PFSK-1 (cell line): ENCODE measurements around the gene IQGAP1.

ENCODE experiments used
- FOXP2 ChIP-seq: optimal IDR thresholded peaks from 2 replicates; pipeline ENCODE3; 2011; ENCODE audit warnings: borderline replicate concordance, control low read depth, inconsistent platforms; ENCODE audit not compliant: insufficient read depth; ENCODE audit errors: extremely low read length, extremely low read depth
- POLR2AphosphoS5 ChIP-seq: IDR thresholded peaks from 2 replicates; pipeline ENCODE4 v1.6.1; 2012; ENCODE audit warnings: low read depth, mild to moderate bottlenecking, control low read depth, low read length, moderate library complexity
- SIN3A ChIP-seq: IDR thresholded peaks from 2 replicates; pipeline ENCODE4 v1.6.1; 2012; ENCODE audit warnings: mild to moderate bottlenecking, low read length, moderate library complexity, borderline replicate concordance; ENCODE audit not compliant: insufficient read depth
- TAF1 ChIP-seq: IDR thresholded peaks from 2 replicates; pipeline ENCODE4 v1.6.1; 2012; ENCODE audit warnings: low read length, control low read depth, borderline replicate concordance; ENCODE audit not compliant: insufficient read depth
- TF ChIP-seq, protein P1 (sequence below), 2 experiments: IDR thresholded peaks; 2 replicates each; pipeline versions ENCODE4 v1.6.1 to v1.8.0; 2011 to 2012; ENCODE audit warnings: low read depth in 2 of 2, low read length in 2 of 2, control low read depth in 1 of 2, inconsistent platforms in 1 of 2, mild to moderate bottlenecking in 1 of 2, moderate library complexity in 1 of 2; ENCODE audit not compliant: insufficient read depth in 1 of 2

The IQGAP1 gene

GRCh38 chr15:90354986-90355385 is 33.1 kb upstream of the IQGAP1 start:
- TF ChIP-seq, protein P1, sequence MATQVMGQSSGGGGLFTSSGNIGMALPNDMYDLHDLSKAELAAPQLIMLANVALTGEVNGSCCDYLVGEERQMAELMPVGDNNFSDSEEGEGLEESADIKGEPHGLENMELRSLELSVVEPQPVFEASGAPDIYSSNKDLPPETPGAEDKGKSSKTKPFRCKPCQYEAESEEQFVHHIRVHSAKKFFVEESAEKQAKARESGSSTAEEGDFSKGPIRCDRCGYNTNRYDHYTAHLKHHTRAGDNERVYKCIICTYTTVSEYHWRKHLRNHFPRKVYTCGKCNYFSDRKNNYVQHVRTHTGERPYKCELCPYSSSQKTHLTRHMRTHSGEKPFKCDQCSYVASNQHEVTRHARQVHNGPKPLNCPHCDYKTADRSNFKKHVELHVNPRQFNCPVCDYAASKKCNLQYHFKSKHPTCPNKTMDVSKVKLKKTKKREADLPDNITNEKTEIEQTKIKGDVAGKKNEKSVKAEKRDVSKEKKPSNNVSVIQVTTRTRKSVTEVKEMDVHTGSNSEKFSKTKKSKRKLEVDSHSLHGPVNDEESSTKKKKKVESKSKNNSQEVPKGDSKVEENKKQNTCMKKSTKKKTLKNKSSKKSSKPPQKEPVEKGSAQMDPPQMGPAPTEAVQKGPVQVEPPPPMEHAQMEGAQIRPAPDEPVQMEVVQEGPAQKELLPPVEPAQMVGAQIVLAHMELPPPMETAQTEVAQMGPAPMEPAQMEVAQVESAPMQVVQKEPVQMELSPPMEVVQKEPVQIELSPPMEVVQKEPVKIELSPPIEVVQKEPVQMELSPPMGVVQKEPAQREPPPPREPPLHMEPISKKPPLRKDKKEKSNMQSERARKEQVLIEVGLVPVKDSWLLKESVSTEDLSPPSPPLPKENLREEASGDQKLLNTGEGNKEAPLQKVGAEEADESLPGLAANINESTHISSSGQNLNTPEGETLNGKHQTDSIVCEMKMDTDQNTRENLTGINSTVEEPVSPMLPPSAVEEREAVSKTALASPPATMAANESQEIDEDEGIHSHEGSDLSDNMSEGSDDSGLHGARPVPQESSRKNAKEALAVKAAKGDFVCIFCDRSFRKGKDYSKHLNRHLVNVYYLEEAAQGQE (IDR thresholded peaks at IDR 0.05; ENCODE audit: insufficient read depth in 1 of 2, low read depth in 2 of 2, low read length in 2 of 2) = no peak
- no peak for TF ChIP-seq TAF1
- TF ChIP-seq POLR2AphosphoS5 = no peak
- TF ChIP-seq FOXP2 = no peak
- no peak for TF ChIP-seq SIN3A

- TF ChIP-seq, protein P1 (IDR thresholded peaks at IDR 0.05; ENCODE audit: insufficient read depth in 1 of 2, low read depth in 2 of 2, low read length in 2 of 2) = no peak
- TF ChIP-seq SIN3A (no peak), FOXP2 (no peak), TAF1 (no peak), POLR2AphosphoS5 (no peak)
Observed at GRCh38 chr15:90358124-90359033, 29.7 kb upstream of the IQGAP1 start.

GRCh38 chr15:90360746-90361145 is 27.3 kb upstream of the IQGAP1 start:
- TF ChIP-seq POLR2AphosphoS5 = no peak
- no peak for TF ChIP-seq TAF1
- TF ChIP-seq FOXP2 = no peak
- TF ChIP-seq, protein P1 (IDR thresholded peaks at IDR 0.05; ENCODE audit: insufficient read depth in 1 of 2, low read depth in 2 of 2, low read length in 2 of 2) = no peak
- no peak for TF ChIP-seq SIN3A

DNA sequence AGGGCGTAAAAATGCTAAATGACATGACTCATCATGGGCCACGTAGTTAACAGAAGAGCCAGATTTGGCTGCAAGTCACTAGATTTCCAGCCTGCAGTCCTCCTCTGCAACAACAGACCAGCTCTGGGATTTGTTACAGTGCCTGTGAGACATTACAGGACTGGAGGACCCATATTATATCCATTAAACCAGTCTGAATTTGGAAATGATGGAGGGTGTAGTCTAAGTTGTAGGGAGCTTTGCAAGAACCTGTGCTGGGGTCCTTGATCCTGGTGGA is 25.2 kb upstream of the IQGAP1 start:
- TF ChIP-seq TAF1 = no peak
- TF ChIP-seq SIN3A = no peak
- TF ChIP-seq POLR2AphosphoS5 = no peak

- TF ChIP-seq FOXP2 = no peak
Observed at GRCh38 chr15:90364251-90364650, 23.8 kb upstream of the IQGAP1 start.

- TF ChIP-seq SIN3A = no peak
Observed at GRCh38 chr15:90365414-90366055, 22.5 kb upstream of the IQGAP1 start.

GRCh38 chr15:90367576-90367975 is 20.5 kb upstream of the IQGAP1 start:
- TF ChIP-seq FOXP2 (no peak), TAF1 (no peak), SIN3A (no peak), POLR2AphosphoS5 (no peak)
- TF ChIP-seq, protein P1 (IDR thresholded peaks at IDR 0.05; ENCODE audit: insufficient read depth in 1 of 2, low read depth in 2 of 2, low read length in 2 of 2) = no peak
